Sciatic nerve (tissue), 2 donors: ENCODE results near the gene CEL. TPM values are rescaled to one million over a fixed set of nuclear protein-coding genes. Genes with fewer than 3 reads are reported as not detected.

ENCODE experiments used
- ATAC-seq: fragments of 200-7000 bp; cut with Tn5 transposase; one replicate; pipeline ENCODE4 v1.9.1; 2020; ENCODE audit warnings: mild to moderate bottlenecking, moderate library complexity
- DNase-seq: peaks from one replicate; pipeline ENCODE4 v3.0.0-alpha.2; 2020; ENCODE audit warnings: low spot score
- intact Hi-C: fragments of 100-400 bp; cut with DNase I; formaldehyde crosslinking; loops from one replicate; pipeline ENCODE4 v1.14.2; 2022
- total RNA-seq: library from RNA; stranded (reverse); fragmentation: NEBNext Ultra II Directional; extraction: Animal tissue kit (Norgen Biotek cat#: 25700); gene quantifications from one replicate; pipeline ENCODE4 v1.2.1, GENCODE V29; 2021
- donor health status: DM: no; HTN: no; CAD: no.
- donor health status: DM: no; HTN: no; CAD: no.

CEL gene
- total RNA-seq, 1 donor from 2014 or later, result 2.7 TPM

GRCh38 chr9:133045132-133045531 is 16.6 kb upstream of the CEL start:
- intact Hi-C loops, result loop anchor here (10.0 kb wide), 1 partner anchor 100 kb away; no protein-coding TSS in a partner anchor
- ATAC-seq (no peak), DNase-seq (no peak)

GRCh38 chr9:133046196-133046899 is 15.4 kb upstream of the CEL start:
- ATAC-seq (no peak), DNase-seq (no peak)
- intact Hi-C loops, result loop anchor here (10.0 kb wide), 1 partner anchor 98 kb away; no protein-coding TSS in a partner anchor

GRCh38 chr9:133046900-133047295 is 14.9 kb upstream of the CEL start:
- DNase-seq (no peak), ATAC-seq (no peak)
- intact Hi-C loops, result loop anchor here (10.0 kb wide), 1 partner anchor 98 kb away; no protein-coding TSS in a partner anchor

GRCh38 chr9:133048595-133048994 is 13.2 kb upstream of the CEL start:
- ATAC-seq (no peak), DNase-seq (no peak)

GRCh38 chr9:133049043-133049442 is 12.7 kb upstream of the CEL start:
- intact Hi-C loops, result loop anchor here (10.0 kb wide), 1 partner anchor 96 kb away; no protein-coding TSS in a partner anchor
- ATAC-seq (no peak), DNase-seq (no peak)

More at GRCh38 chr9:133048595-133048994, 13.2 kb upstream of the CEL start:
- intact Hi-C loops, result loop anchor here (10.0 kb wide), 1 partner anchor 96 kb away; no protein-coding TSS in a partner anchor

GRCh38 chr9:133050142-133050541 is 11.6 kb upstream of the CEL start:
- intact Hi-C loops, result no loop called here
- ATAC-seq (peak; percentile 80), DNase-seq (no peak)

GRCh38 chr9:133050781-133051180 is 11.0 kb upstream of the CEL start:
- ATAC-seq (peak; percentile 71), DNase-seq (no peak)
- intact Hi-C loops, result no loop called here

- intact Hi-C loops, result no loop called here
- ATAC-seq (no peak), DNase-seq (no peak)
These were observed 10.4 kb upstream of the CEL start for GRCh38 chr9:133051281-133051900.

GRCh38 chr9:133051966-133052539 is 9.7 kb upstream of the CEL start:
- intact Hi-C loops, result no loop called here
- no peak for ATAC-seq
- DNase-seq, result no peak

- DNase-seq (no peak), ATAC-seq (no peak)
- intact Hi-C loops, result no loop called here
These were observed 7.4 kb upstream of the CEL start for GRCh38 chr9:133054194-133054890.

GRCh38 chr9:133054966-133055365 is 6.8 kb upstream of the CEL start:
- ATAC-seq, result no peak
- intact Hi-C loops, result no loop called here
- DNase-seq, result no peak

GRCh38 chr9:133055788-133056420 is 5.9 kb upstream of the CEL start:
- ATAC-seq, result no peak
- intact Hi-C loops, result no loop called here
- no peak for DNase-seq

- ATAC-seq (no peak), DNase-seq (no peak)
- intact Hi-C loops, result no loop called here
These were observed 5.2 kb upstream of the CEL start for GRCh38 chr9:133056533-133056932.

GRCh38 chr9:133057006-133057405 is 4.8 kb upstream of the CEL start:
- ATAC-seq (no peak), DNase-seq (no peak)

GRCh38 chr9:133057553-133057952 is 4.2 kb upstream of the CEL start:
- no peak for DNase-seq
- ATAC-seq, result no peak
- intact Hi-C loops, result no loop called here

More at GRCh38 chr9:133057006-133057405, 4.8 kb upstream of the CEL start:
- intact Hi-C loops, result no loop called here

GRCh38 chr9:133058071-133058470 is 3.7 kb upstream of the CEL start:
- ATAC-seq, result no peak
- intact Hi-C loops, result no loop called here
- DNase-seq, result no peak

GRCh38 chr9:133058550-133059320 is 3.0 kb upstream of the CEL start:
- no peak for ATAC-seq
- no peak for DNase-seq
- intact Hi-C loops, result no loop called here

- ATAC-seq, result no peak
- intact Hi-C loops, result no loop called here
- DNase-seq, result no peak
These were observed 2.2 kb upstream of the CEL start for GRCh38 chr9:133059623-133060022.
